Measurements from ENCODE around the gene FABP7. TPM values are rescaled to one million over a fixed set of nuclear protein-coding genes. Genes with fewer than 3 reads are reported as not detected.

FABP7 gene
- total RNA-seq, 2 donors from 2014 or later: not detected

DNA sequence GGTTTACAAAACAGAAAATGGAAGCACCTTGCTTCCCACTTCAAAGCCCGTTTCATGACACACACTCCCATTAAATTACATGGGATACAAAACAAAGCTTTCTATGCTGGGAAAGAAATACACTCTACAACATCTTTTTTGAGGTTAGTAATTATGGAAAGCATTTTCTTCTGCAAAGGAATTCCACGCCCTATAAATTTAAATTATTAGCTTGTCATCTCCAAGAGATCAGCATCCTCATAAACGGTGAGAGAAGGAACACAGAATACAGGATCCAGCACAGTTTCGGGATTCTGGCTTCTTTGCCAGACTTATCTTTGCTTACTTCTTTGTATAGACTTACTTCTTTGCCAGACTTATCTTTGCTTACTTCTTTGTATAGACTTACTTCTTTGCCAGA lies 8.2 kb downstream of the FABP7 start:
- 54% methylated on average over 4 of the region's 4 CpGs for WGBS
- TF ChIP-seq, protein P1, sequence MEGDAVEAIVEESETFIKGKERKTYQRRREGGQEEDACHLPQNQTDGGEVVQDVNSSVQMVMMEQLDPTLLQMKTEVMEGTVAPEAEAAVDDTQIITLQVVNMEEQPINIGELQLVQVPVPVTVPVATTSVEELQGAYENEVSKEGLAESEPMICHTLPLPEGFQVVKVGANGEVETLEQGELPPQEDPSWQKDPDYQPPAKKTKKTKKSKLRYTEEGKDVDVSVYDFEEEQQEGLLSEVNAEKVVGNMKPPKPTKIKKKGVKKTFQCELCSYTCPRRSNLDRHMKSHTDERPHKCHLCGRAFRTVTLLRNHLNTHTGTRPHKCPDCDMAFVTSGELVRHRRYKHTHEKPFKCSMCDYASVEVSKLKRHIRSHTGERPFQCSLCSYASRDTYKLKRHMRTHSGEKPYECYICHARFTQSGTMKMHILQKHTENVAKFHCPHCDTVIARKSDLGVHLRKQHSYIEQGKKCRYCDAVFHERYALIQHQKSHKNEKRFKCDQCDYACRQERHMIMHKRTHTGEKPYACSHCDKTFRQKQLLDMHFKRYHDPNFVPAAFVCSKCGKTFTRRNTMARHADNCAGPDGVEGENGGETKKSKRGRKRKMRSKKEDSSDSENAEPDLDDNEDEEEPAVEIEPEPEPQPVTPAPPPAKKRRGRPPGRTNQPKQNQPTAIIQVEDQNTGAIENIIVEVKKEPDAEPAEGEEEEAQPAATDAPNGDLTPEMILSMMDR (IDR thresholded peaks at IDR 0.05): no peak
- TF ChIP-seq POLR2A (IDR thresholded peaks at IDR 0.05) (no peak), POLR2AphosphoS5 (IDR thresholded peaks at IDR 0.05) (no peak)

DNA sequence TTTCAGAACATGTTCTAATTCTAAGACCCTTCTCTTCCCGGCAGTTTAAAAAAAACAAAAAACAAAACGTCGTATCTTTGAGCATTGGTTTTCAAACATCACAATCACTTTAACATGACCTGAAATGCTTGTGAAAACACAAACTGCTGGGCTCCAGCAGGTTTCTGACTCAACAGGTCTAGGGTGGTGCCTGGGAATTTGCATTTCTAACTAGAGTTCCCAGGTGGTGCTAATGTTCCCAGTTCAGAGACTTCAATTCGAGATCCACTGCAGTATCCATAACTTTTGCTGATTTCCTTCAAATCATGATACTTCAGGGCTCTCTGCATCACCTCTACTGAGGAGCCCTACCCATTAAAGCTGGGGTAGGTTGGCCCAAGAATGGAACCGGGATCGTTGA lies 8.7 kb downstream of the FABP7 start:
- intact Hi-C loops (cut with DNase I): no loop called here
- Histone ChIP-seq H3K4me1 (replicated peaks) (no peaks in the 10 kb centered on the region), H3K27ac (peak overlapping the region; percentile 96 to 99), H3K27me3 (replicated peaks; ENCODE audit: insufficient read depth) (no peaks in the 10 kb centered on the region), H3K4me3 (no peak overlapping the region), H3K36me3 (no peaks in the 10 kb centered on the region), H3K9me3 (no peaks in the 10 kb centered on the region)
- WGBS: 56% methylated on average over 6 of the region's 6 CpGs
- DNase-seq (ENCODE audit: low spot score): no peak
- TF ChIP-seq POLR2AphosphoS5 (IDR thresholded peaks at IDR 0.05) (no peak), POLR2A (IDR thresholded peaks at IDR 0.05) (no peak)
- TF ChIP-seq, protein P1 (IDR thresholded peaks at IDR 0.05): no peak

More for the DNA sequence above, 8.2 kb downstream of the FABP7 start:
- no peak for DNase-seq (ENCODE audit: low spot score)
- Histone ChIP-seq H3K4me1 (replicated peaks) (no peaks in the 10 kb centered on the region), H3K27ac (peak overlapping the region; percentile 35 to 96), H3K36me3 (no peaks in the 10 kb centered on the region), H3K4me3 (no peak overlapping the region), H3K27me3 (replicated peaks; ENCODE audit: insufficient read depth) (no peaks in the 10 kb centered on the region), H3K9me3 (no peaks in the 10 kb centered on the region)
- intact Hi-C loops (cut with DNase I): no loop called here

DNA sequence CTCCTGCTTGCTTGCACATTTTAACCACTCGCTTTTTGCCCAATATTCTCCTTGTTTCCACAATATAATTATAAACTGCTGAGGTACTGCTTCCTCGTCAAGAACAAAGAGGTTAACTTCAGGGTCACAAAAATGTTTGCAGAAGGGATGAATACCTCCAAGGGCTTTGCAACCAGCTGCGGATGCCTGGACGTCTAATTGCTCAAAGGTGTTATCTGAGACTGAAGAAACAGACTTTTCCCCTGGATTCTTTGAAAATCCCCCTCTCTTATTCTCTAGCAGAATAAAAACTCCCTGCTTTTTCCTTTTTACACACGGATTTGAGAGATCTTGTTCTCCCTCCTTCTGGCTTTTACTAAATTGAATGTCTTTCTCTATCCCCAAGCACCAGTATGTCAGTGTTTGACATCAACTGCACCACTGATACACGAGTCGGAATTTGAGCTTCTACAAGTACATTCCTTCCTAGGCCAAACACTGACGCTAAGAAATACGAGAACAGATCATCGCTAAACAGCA lies 9.2 kb downstream of the FABP7 start:
- peak overlapping the region; percentile 60 to 78 for H3K4me3 ChIP-seq
- WGBS: 14% methylated on average over 10 of the region's 10 CpGs
- intact Hi-C loops (cut with DNase I): no loop called here

DNA sequence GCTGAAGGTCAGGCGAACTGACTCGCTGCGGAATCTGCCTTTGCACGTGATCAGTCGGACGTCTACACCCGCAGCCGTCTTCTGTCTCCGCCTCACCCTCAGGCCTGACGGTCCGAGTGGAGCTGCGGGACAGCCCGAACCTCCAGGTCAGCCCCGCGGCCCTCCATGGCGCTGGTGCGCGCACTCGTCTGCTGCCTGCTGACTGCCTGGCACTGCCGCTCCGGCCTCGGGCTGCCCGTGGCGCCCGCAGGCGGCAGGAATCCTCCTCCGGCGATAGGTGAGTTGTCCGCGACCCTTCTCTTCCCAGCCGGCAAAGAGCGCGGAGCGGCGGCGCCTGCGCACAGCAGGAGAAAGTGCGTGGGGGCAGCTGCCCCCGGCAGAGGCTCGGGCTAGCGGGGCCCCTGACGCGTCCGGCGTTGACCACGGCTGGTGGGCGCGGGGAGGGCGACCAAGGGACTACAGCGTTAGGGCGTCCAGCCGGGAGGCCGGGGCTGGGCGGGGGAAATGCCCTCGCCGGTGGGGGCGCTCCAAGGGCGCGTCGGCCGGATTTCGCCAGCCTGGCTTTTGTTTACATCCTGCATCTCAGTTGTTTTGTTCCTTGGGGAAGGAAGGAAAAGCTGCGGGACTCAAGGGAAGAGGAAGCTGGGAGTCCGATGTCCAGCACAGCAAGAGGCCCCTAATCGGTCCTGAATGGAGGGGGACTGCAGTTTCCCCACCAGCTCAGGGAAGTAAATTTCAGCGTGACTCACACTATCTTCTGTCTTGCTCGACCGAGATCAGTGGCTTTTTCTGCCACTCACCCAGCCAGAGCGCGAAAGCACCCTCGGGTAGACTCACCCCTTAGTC lies 9.9 kb downstream of the FABP7 start, which contains the start of gene SMPDL3A:
Gene SMPDL3A, plus strand, starts transcription at position 77 of the 846 bp plus-strand sequence. Its CDS starts 89 bp downstream, at position 166.
- TF ChIP-seq POLR2AphosphoS5 (IDR thresholded peaks at IDR 0.05) (peak; percentile 25), POLR2A (IDR thresholded peaks at IDR 0.05) (peak; percentile 26)
- TF ChIP-seq, protein P1 (IDR thresholded peaks at IDR 0.05): peak; percentile 34 to 52 (median 48)
- peak within 1 kb of the TSS; percentile 96 to 99 for H3K27ac ChIP-seq
- peak; percentile 64 for DNase-seq (ENCODE audit: low spot score)
- intact Hi-C loops (cut with DNase I): no loop called here
- H3K27me3 ChIP-seq (replicated peaks; ENCODE audit: insufficient read depth): no peaks in the 10 kb centered on the region
- no peaks in the 10 kb centered on the region for H3K9me3 ChIP-seq
- H3K36me3 ChIP-seq: no peaks in the 10 kb centered on the region
- no peaks in the 10 kb centered on the region for H3K4me1 ChIP-seq (replicated peaks)
- peak within 1 kb of the TSS; percentile 60 to 78 for H3K4me3 ChIP-seq
- WGBS: under 1% methylated on average over 52 of the region's 71 CpGs

More for the DNA sequence above, 9.2 kb downstream of the FABP7 start:
- Histone ChIP-seq H3K4me1 (replicated peaks) (no peaks in the 10 kb centered on the region), H3K36me3 (no peaks in the 10 kb centered on the region), H3K27ac (peak overlapping the region; percentile 96 to 99), H3K27me3 (replicated peaks; ENCODE audit: insufficient read depth) (no peaks in the 10 kb centered on the region), H3K9me3 (no peaks in the 10 kb centered on the region)
- no peak for DNase-seq (ENCODE audit: low spot score)
- TF ChIP-seq, protein P1 (IDR thresholded peaks at IDR 0.05): no peak
- TF ChIP-seq POLR2A (IDR thresholded peaks at IDR 0.05) (no peak), POLR2AphosphoS5 (IDR thresholded peaks at IDR 0.05) (peak; percentile 50)
